Measurements from ENCODE around the gene WHRN.

GRCh38 chr9:114467226-114467750 lies 38.0 kb downstream of the WHRN start:
- TF ChIP-seq RAD21 (conservative IDR thresholded peaks at IDR 0.05) (no peak), POLR2AphosphoS5 (IDR thresholded peaks at IDR 0.05) (no peak), EZH2 (IDR thresholded peaks at IDR 0.05; ENCODE audit: borderline replicate concordance, insufficient read depth, low read length, poor library complexity, severe bottlenecking) (no peak), REST (IDR thresholded peaks at IDR 0.05; ENCODE audit: borderline replicate concordance) (no peak), SMC3 (conservative IDR thresholded peaks at IDR 0.05; ENCODE audit: poor library complexity) (no peak), CTCF (IDR thresholded peaks at IDR 0.05; ENCODE audit: poor library complexity, severe bottlenecking) (no peak), TAF1 (IDR thresholded peaks at IDR 0.05; ENCODE audit: low read depth) (no peak), EP300 (conservative IDR thresholded peaks at IDR 0.05; ENCODE audit: poor library complexity, severe bottlenecking) (no peak), MXI1 (conservative IDR thresholded peaks at IDR 0.05; ENCODE audit: poor library complexity, severe bottlenecking) (no peak)

Data from neural cell (in vitro differentiated cells).